HPDE6-E6E7 (cell line): Measurements from ENCODE around the gene TNFRSF19.

ENCODE experiments used
- DNase-seq: peaks from one replicate; pipeline ENCODE4 v3.0.0; 2011; ENCODE audit warnings: missing footprints; ENCODE audit errors: extremely low spot score

TNFRSF19 gene

DNA sequence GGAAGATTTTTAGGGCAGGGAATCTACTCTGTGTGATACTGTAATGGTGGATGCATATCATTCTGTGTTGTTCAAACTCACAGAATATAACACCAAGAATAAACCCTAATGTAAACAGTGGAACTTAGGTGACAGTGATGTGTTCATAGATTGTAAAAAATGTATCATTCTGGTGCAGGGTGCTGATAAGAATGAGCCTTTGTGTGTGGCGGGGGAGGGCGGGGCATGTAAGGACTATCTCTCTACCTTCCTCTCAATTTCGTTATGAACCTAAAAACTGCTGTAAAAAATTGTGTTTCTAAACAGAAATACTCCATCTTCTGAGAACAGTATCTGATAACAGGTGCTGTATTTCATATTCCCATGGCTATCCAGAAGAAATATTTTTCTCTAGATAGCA lies 35.6 kb downstream of the TNFRSF19 start:
- no peak for DNase-seq

DNA sequence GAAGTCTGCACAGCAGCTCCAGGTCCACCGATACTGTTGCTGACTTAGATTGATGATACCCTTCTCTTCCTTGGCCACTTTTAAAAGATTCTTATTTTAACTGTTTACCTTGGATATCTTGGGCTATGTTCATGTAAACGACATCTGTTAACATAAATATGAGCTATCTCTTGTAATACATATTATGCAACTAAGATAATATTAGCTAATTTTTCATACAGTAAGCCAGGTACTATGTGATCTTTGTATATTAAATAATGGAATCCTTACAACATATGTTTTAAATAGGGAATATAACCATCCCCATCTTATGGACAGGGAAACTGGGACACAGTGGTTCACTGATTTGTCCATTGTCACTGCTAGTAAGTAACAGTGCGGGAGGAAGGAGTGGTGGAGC lies 37.9 kb downstream of the TNFRSF19 start:
- no peak for DNase-seq

DNA sequence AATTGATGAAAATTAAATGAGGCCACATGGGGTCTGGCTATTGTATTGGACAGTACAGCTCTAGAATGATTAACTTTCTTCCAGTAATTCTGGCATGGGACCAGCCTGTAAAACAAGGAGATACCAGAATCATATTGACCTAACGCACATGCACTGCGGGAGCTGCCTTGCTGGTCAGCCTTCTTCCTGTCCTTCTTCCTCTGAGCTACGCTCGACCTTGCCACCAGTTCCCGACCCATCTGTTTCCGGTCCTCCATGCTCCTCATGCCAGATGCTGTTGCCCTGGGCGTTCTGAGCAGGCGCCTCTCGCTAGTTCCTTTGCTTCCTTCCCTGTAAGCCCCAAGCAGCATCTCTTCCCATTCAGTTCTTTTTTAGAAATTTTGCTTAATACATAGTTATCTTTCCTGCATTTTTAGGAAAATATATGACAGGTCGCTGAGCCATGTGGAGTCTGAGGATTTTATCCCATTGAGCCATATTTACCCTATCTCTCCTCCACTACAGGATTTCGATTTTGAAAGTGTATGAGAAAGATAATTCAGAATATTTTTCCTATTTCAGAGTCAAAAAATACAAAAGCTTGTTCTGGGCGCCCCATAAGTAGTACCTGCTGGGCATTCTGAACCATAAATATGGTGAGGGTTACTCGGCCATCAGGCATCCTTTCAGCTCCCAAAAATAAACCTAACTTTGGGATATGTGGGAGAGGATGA lies 38.6 kb downstream of the TNFRSF19 start:
- DNase-seq: no peak

DNA sequence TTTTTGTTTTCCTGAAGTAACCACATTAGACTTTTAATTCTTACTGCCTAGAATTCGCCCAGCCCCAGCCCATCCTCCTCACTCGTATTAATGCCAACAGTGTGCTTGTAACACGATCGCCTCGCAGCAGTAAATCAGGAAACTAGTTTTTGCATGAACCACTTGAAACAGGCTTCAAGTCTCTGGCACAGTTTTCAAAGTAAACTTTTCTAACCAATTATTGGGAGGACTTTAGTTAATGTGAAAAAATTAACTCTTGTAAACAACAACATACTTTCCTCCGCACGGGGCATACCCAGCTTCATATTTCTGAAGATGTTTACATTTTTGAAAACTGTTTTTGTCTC lies 39.2 kb downstream of the TNFRSF19 start:
- no peak for DNase-seq

DNA sequence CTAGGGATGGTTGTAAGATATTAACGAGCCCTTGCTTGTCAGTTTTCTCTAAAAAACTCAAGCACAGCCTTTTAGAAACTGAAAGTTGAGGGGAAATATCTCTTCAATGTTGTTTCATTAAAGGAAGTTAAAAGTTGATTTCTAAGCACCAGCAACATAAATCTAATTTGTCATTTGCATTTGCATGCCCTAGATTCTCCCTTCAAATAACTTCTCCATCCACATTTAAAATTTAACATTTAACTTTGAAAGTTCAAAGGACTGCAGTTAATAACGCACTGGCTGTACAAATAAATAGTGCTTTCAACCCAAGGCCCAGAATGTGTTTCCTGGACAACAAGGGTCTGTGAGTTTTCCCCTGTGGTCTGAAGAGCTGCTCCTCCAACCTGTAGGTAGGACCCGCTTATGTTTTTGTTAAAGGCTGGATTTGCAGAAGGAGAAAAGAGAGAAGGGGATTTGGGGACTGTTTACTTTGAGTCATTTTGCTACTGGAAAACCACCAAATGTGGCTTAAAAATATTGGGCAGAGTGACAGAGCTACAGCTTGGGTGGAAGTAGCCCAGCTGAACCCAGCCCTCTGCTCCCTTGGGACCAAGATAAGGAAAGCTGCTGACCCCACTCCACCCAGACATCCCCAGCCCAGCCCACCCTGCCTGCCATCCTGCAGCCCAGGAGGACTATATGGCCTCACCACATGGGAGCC lies 39.8 kb downstream of the TNFRSF19 start:
- no peak for DNase-seq

DNA sequence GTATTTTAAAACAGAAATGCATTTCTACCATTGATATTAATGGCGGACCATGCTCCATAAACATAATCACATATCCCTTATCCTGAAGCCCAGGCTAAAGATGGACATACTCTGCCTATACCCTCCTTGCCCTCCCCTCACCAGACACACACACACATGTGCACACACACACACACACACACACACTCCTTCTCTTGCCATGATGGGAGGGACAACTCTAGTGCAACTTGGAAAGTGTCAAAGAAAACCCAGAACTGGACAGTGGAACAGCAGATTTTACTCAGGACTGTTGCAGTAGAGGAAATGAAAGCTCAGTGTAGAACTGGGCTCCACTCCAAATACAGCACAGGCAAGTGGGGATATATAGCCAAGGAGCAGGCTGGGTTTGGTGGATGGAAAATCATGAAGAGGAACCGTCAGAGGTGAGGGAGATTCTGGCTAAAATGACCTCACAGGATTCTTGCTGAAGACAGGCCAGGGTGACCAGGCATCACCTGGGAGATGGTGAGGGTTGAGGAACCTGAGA lies 40.8 kb downstream of the TNFRSF19 start:
- DNase-seq: no peak

- no peak for DNase-seq
Observed at GRCh38 chr13:23612182-23612581, 42.0 kb downstream of the TNFRSF19 start.

GRCh38 chr13:23612731-23613130 lies 42.5 kb downstream of the TNFRSF19 start:
- DNase-seq: no peak

DNA sequence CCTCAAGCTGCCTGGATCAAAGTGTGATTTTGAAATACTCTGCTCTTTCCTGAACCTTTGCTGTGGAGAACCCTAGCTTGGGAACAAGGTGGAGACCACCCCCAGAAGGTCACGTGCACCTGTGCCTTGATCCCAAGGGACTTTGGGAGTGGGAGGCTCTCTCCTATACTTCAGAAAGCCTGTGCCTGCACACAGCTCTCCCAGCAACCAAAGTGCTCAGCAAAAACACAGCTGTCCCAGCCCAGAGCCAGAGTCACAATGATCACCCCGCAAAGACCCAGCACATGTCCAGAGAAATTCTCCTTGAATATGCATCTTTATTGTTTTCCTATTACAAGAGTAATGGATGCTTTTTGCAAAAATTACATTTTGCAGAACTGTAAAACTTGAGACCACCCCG lies 43.4 kb downstream of the TNFRSF19 start:
- no peak for DNase-seq

GRCh38 chr13:23615395-23616081 lies 45.3 kb downstream of the TNFRSF19 start:
- DNase-seq: no peak

GRCh38 chr13:23616228-23616627 lies 46.0 kb downstream of the TNFRSF19 start:
- no peak for DNase-seq

DNA sequence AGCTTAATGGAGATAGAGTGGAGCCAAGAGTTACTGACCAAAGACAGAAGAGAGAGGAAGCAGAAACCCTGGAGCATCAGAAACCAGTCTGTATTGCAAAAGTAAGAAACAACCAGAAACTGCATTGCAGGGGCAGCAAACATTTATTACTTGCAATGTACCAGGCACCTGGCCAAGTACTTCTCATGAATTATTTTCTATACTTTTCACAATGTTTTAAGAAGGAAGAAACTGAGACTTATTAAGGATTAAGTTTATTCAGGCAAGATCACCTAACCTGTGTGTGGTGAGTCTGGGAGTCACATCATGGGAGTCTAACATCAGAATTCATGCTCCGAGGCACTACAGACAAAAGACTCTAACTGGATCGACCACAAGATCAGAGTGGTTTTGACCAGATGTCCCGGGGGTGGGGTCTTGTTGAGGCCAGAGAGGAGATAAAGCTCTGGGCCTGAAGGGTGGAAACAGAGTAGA lies 47.4 kb downstream of the TNFRSF19 start:
- DNase-seq: no peak

GRCh38 chr13:23618341-23618740 lies 48.1 kb downstream of the TNFRSF19 start:
- peak; percentile 1 for DNase-seq

- no peak for DNase-seq
Observed at GRCh38 chr13:23619068-23619855, 49.0 kb downstream of the TNFRSF19 start.

DNA sequence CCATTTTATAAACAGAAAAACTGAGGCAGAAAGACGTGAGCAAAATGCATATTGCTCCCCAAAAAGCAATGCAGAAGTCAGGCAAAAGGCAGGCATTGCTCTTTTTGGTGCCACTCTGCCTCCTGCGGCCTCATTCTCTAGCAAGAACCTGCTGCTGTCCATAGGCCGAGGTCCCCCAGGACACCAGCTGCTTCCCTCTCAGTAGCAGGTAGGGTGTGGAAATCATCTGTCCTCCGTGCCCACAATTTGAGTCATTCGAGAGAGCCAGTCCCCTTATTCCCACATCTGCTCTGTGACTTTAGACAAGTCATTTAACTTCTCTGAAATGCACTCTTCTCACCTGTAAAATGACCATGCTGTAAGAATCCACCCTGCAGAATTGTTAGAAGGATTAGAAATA lies 50.0 kb downstream of the TNFRSF19 start:
- DNase-seq: no peak

- no peak for DNase-seq
Observed at GRCh38 chr13:23620613-23621315, 50.6 kb downstream of the TNFRSF19 start.

DNA sequence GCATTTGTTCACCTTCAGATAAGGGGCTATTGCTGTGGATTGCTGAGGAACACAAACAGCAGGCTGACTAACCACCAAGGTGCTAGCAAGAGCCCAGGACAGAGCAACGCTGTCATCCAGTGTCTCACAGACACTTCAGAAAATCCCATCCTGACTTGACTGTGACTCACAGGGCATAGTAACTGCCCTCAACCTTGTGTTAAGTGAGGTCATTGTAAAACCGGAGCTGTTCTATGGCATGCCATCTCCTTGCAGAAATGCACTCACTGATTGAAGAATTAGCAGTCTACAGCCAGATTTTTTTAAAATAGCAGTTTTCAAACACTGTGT lies 51.1 kb downstream of the TNFRSF19 start:
- DNase-seq: peak; percentile 34

GRCh38 chr13:23622985-23623384 lies 52.8 kb downstream of the TNFRSF19 start:
- DNase-seq: no peak

GRCh38 chr13:23623394-23623793 lies 53.2 kb downstream of the TNFRSF19 start:
- no peak for DNase-seq

DNA sequence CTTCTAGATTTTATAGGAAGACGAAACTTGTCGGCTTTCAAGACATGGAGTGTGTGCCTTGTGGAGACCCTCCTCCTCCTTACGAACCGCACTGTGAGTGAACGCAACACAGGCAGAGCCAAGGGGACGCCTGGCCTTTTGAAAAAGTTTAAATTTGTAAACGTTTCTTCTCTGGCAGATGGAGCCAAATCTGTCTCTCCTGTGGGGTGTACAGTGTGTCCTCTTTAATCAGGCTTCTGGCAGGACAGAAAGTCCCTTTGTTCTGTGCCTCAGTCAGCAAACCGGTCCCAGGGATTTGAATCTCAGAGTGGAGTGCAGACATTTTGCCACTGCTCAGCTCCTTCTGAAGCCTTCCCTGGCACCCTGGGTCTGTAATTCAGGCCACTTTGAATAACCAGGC lies 56.5 kb downstream of the TNFRSF19 start:
- DNase-seq: no peak

DNA sequence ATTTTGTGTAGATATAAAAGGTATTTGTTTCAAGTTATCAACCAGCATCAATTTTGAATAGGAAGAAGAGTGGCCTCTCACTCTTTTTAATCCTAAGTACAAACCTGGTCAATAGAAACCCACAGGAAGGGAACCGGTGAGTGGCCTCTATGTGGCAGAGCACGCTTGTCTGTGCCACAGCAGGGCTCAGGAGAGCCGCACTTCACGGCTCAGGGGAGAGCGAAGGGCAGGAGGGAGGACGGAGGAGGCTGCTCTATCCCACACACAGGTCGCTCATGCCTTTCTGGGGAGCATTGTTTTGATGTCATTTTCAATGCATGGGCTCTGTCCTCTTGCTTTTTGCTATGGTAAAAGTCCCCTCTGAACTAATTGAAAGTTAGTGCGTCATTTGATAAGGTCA lies 57.2 kb downstream of the TNFRSF19 start:
- DNase-seq: no peak
